HG03565 (cell line): Measurements from ENCODE around the gene ENTHD1.
A peak's percentile ranks its signal among the peaks of the same experiment; 100 is the strongest.
"Not testable (repeated sequence)": the region's sequence is repeated elsewhere in the genome, so short reads cannot be mapped to it uniquely, and the experiment has no call there.

Experiments
- ATAC-seq: cut with Tn5 transposase; IDR thresholded peaks from one replicate; pipeline ENCODE4 v1.9.1; 2021; ENCODE audit warnings: mild to moderate bottlenecking, moderate library complexity; ENCODE audit not compliant: unreplicated experiment

Gene ENTHD1

DNA sequence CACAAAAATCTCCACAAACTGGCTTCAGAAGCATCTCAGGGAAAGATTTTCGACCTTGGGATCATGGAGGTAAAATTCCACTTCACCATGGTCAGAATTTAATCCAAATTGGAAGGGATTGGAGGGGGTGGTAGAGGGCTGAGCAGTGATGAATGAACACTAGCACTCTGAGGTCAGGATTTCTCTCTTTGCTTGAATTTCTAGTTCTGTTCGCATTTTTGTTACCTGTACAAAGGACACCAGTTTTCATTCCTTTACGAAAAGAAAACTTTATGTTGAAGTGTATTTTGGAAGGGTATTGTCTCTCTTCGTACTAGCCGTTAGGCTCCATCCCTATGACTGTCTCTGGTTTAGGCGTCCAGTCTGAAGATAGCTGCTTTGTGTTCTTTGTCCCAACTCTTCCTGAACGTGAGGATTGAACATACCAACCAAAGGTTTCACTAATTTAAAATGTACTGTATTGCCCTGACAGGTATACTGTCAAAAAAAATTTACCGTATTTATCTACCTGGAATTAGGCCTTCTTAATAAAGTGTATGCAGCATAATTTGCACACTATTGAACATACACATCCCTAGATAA, 8.1 kb upstream of the ENTHD1 start:
- ATAC-seq = no peak

DNA sequence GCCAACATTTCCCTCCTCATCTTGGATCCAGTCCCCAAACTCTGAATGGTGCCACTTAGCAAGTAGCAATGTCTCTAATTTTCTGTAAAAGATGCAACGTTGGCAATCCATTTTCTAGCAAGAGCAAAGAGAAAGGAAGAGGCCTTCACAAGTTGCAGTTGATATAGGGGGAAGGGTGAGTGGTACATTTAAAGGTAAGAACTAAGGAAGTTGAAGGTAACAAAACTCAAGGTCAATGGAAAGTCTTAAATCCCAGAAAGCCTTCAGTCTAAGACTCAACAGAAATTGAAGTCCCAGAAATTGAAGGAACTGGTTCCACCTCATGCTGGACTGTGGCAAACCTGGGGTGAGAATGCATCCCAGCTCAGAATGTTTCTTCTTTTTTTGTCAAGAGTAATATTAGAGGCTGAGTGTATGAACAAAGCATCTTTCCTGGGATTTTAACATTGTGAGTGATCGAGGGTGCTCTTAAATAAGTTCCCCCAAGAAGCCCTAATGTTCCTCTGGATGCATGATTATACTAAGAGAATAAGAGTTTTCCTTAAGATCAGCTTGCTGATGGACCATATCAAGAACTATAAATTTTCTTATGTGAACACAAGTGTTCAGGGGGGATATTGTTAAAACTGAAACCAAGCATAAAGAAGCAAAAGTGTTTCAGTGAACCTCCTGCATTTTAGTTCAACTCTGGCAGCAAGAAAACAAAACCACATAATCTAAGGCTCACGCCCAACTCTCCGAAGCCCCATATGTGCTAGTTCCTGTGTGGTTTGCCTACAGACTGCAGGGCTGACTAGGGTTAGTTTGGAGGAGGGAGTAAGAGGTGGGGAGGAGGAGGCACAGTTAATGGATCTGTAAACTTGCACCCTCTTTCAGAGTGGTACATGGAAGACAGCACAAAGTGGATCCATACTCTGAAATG, 7.0 kb upstream of the ENTHD1 start, which contains the start of gene GRAP2:
Gene GRAP2, plus strand, starts transcription at position 779 of the 922 bp plus-strand sequence. CDS start 46,023 bp downstream, outside the sequence.
- no peak for ATAC-seq

DNA sequence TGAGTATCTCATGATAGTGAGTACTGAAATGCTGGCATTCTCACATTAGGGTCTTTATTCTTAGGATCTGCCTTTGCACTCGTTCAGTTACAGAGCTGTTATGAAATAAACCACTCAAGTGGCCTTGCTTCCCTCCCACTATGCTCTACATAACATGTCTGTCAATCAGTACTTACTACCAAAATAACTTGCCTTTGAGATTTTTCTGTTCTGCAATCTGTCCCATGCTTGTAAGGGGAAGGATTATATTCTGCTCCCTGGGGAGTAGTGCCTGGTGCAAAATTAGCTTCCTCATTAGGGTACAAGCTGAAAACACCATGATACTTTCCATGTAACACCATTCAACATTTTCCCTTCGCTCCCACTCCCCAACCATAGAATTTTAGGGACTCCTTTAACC, 5.4 kb upstream of the ENTHD1 start:
- peak; percentile 66 for ATAC-seq

DNA sequence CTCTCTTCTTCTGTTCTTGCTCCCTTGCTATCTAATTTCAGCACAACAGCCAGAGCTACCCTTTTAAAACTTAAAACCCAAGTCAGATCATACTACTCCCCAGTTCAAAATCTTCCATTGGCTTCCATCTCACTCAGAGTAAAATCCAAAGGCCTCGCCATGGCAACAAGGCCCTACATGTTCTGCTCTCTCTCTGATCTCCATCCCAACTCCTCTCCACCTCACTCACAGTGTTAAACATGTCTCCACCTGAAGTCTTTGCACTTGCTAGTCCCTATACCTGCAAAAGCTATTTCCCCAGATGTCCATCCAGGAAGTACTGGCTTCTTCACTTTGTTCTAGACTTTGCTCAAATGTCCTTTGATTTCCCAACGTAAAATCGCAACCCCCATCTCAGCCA, 4.3 kb upstream of the ENTHD1 start:
- no peak for ATAC-seq

DNA sequence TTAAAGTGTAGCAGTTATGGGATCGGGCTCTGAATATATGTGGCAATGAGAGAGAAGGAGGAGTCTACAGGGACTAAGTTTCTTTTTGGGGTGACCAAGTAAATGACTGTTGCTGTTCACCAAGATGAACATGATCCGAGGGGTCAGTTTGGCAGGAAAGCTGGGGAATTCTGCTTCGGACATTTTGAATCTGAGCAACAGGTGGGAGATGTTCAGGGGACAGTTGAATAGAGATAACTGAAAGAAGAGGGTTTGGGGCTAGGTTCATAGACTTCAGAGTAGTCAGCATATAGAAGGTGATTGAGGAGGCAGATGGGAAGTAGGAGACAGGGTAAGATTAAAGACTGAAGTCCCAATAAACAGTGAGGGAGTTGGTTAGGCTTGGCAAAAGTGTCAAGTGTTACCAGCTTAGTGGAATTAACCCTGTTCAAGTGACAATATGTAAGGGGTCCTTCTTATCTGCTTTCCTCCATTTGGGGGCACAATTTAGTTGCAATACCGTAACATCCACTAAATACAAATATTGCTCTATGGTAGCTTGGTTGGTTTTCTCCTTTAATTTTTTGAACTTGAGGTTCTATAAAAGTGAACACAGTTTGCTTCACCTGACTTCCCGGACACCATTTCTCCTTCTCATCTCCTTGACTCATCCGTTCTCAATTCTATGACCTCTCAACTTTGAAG, 2.9 kb upstream of the ENTHD1 start:
- no peak for ATAC-seq

DNA sequence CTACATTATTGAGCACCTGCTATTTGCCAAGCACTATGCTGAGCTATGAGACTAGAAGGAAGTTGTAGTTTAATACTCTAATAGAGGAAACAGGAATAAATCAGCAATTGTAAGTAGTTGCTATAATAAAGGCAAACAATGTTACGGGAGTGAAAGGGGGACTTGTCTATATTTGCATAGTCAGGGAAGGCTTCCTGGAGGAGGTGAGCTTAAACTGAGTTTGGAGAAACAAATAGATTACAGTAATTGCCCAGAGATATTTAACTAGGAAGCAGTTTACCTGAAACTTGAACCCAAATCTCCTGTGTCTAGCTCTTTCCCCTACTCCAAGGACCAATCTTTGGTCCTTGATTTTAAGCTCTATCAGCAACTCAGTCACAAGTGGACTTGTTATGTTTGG, 2.1 kb upstream of the ENTHD1 start:
- ATAC-seq = no peak

DNA sequence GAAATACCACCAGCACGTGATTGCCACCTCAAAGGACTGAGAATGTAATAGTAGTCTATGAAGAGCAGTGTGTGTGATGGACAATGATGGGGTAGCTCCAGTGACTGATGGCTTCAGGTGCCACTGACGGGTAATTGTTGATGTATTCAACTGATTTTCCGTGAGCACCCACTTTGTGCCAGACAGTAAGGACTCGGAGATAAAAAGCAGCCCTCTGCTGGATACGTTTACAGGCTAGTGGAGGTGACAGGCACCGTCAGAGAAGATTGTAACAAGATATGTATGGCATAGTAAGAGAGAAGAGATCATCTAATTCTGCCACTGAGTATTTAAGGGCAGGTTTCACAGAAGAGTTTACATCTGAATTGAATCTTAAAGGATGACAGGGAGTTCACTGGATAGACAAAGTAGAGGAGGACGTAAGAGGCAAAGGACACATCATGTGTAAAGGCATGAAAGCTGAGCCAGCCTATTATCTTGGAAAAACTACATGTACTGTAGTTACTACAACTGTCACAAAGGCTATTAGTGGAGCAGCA, 1.1 kb upstream of the ENTHD1 start:
- no peak for ATAC-seq

DNA sequence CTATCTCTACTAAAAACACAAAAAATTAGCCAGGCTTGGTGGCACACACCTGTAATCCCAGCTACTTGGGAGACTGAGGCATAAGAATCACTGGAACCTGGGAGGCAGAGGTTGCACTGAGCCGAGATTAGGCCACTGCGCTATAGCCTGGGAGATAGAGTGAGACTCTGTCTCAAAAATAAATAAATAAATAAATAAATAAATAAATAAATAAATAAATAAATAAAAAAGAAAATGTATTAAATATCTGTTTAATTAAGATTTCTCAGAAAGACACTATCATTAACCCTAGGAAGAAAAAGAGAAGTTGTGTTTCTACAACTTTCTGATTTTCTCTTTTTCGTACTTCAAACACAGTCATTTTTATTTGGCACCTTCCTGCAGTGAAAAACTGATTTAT, 3.6 kb downstream of the ENTHD1 start:
- ATAC-seq = not testable (repeated sequence)

DNA sequence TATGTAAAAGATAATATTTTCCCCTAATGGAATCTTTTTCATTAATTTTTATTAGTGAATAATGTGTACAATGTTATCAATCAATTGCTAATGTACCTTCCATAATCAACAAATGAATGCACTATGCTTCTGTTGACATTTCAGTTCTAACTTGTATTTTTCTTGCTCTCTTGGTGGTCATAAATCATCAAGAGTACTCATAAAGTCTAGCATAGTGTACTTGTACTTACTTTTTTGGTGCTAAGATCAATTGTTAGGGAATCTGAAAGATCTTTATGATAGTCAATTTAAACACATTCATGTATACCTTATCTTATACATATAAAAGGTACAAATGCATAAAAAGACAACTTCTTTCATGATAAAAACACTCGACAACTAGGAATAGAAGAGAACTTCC, 10.5 kb downstream of the ENTHD1 start:
- no peak for ATAC-seq

DNA sequence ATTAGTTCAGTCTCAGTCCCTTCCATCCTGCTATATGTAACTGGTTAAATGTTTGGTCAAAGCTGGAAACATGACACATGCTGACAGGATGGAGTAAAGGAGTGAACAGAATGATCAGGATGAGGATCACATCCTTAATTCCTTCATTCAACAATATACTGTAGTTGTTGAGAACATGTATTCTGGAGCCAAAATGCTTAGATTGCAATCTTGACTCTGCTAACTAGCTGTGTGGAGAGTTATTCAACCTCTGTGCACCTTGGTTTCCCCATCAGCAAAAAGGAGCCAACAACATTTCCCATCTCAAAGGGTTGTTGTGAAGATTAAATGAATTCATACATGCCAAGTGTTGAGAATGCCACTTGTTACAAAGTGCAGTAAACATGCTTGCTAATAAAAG, 12.8 kb downstream of the ENTHD1 start:
- ATAC-seq = no peak

DNA sequence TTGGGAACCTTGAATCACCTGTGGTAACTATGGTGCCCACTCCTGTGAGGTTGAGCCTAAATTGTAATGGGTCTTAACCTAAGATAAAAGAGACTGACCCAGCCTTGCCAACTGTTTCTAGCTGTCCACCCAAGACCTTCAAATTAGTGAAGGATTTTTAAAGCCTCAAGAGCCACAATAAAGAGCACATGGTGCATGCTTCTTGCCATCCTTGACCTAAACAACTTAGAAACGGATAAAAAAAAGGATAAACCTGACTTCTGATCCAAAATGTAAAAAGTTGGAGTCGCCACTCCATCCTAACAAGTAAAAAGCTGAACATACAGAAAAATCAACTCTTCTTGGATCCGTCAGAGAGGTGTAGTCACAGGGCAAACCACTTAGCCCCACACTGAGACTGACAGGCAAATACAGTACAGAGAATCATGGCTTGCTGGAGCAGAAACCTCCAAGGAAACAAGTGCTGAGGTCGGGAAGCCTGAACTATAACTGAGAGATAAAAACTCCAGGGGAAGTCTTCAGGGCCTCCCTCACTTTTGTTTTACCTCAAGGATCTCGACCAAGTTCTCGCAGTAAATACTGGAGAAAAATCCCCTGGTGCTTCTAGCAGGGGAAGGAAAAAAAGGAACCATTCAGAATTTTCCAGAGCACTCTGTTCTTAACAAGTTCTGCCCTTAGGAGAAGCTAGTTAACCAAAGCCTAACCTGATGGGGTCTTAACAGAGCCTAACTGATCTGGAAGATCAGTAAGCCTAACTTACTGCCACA, 16.3 kb downstream of the ENTHD1 start:
- ATAC-seq = no peak

DNA sequence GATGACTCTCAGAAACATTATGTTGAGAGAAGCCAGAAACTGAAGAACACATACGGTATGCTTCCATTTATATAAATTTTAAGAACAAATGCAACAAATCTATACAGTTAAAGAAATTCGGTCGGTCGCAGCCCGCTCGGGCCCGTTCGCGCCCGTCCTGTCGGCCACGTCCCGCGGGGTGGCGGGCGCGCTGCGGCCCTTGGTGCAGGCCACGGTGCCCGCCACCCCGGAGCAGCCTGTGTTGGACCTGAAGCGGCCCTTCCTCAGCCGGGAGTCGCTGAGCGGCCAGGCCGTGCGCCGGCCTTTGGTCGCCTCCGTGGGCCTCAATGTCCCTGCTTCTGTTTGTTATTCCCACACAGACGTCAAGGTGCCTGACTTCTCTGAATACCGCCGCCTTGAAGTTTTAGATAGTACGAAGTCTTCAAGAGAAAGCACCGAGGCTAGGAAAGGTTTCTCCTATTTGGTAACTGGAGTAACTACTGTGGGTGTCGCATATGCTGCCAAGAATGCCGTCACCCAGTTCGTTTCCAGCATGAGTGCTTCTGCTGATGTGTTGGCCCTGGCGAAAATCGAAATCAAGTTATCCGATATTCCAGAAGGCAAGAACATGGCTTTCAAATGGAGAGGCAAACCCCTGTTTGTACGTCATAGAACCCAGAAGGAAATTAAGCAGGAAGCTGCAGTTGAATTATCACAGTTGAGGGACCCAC, 18.2 kb downstream of the ENTHD1 start:
- not testable (repeated sequence) for ATAC-seq

DNA sequence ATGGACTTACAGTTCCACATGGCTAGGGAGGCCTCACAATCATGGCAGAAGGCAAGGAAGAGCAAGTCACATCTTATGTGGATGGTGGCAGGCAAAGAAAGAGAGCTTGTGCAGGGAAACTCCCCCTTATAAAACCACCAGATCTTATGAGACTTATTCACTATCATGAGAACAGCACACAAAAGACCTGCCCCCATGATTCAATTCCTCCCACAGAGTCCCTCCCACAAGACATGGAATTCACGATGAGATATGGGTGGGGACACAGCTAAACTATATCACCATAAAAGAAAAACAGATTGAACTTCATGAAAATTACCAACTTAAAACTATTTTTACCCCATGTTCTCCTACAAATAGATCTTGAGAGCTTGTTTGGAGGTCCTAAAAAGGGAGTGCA, 19.6 kb downstream of the ENTHD1 start:
- no peak for ATAC-seq

DNA sequence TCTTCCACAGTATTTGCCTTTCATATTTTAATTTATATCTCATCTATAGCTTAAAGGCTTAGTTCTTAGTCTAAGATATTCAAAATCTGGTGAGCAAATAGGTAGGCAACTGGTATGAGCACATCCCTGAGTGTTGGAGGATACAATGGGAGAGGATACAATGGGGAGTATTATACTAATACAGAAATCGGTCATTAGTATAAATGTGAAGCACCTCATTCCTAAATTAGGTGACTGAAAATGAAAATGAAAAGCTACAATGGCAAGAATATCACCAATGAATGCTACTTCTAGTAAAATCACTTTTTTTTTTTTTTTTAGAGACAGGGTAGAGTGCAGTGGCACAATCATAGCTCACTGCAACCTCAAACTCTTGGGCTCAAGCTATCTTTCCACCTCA, 21.0 kb downstream of the ENTHD1 start:
- ATAC-seq = no peak

DNA sequence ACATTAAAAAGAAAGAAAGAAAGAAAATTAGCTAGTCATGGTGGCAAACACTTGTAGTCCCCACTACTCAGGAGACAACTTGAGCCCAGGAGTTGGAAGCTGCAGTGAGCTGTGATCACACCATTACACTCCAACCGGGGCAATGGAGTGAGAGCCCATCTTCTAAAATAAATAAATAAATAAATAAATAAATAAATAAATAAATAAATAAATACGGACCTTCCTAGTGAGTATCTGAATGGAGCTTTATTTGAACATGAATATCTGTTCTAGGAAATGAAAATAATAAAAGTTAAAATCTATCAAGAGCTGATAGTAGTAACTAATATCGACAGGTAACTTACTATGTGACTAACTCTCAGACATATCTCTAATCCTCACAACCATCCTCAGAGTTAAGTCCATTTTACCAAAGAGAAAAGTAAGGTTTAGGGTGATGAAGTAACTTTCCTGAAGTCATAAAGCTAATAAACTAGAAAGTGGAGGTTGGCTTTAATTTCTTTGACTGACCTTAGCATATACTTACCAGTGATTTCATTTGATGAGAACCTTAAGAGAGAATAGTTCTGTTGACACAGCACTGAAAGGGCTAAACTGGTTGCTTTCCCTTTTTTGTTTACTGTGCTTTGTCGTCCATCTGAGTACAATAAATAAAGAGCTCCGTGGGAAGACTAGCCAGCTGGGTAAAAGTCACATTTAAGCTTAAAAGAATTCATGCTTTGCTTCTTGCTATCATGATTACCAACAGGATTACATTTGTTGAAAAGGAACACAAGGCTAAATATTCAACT, 22.4 kb downstream of the ENTHD1 start:
- ATAC-seq = no peak

DNA sequence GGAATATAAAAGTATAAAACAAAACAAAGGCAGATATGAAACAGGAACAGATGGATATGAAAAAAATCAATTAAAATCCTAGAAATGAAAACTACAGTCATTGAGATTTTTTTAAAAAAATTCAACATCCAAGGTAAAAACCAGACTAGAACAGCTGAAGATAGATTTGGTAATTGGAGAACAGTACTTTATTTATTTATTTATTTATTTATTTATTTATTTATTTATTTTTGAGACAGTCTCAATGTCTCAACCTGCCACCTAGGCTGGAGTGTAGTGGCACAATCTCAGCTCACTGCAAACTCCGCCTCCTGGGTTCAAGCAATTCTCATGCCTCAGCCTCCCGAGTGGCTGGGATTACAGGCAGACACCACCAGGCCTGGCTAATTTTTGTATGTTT, 23.8 kb downstream of the ENTHD1 start:
- ATAC-seq = not testable (repeated sequence)

DNA sequence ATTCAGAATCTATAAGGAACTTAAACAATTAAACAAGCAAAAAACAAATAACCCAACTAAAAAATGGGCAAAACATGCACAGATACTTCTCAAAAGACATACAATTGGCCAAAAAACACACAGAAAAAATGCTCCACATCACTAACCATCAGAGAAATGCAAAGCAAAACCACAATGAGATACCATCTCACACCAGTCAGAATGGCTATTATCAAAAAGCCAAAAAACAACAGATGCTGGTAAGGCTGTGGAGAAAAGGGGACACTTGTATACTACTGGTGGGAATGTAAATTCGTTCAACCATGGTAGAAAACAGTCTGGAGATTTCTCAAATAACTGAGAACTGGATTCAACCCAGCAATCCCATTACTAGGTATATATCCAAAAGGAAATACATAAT, 24.8 kb downstream of the ENTHD1 start:
- ATAC-seq = no peak

DNA sequence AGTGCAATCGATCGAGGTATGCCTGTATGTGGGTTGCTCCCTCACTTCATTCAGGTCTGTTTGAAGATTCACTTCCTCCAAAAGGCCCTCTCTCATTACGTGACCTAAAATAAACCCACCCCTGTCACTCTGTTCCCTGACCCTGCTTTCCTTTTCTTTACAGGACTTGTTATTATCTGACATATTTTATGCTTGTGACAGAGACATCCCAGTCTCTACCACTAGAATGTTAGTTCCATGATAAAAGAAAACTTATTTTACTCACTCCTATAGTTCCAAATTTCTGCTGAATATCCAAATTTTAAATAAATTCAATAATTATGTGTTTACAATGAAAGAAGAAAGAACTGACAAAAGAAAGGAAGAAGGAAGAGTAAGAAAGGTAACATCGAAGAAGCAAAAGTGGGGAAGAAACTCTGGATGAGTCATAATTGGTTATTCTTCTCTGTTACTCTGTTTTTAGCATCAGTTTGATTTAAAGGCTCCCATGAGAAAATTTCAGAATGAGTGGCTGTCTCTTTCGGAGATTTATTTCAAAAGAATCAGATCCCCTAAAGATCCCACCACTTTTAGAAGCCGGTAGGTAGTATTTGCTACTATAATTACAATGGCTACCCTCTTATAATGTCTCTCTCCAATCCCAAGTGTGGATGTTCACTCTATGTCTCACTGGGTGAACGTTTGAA, 33.5 kb downstream of the ENTHD1 start:
- ATAC-seq = no peak

DNA sequence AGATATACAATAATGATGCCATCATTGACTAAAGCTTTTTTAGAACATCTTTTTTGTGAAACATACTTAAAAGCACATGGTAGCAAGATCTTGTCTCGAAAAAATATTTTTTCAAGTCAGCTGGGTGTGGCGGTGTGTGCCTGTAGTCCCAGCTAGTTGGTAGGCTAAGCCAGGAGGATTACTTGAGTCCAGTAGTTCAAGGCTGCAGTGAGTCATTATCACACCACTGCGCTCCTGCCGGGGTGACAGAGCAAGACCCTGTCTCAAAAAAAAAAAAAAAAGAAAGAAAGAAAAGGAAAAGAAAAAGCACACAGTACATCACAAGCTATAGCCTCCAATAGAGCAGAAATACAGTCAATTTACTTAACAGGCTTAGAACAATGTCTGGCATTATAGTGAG, 37.0 kb downstream of the ENTHD1 start:
- no peak for ATAC-seq
